NK-92 (cell line): ENCODE data around the gene SLC14A1.
"Not testable (repeated sequence)": the region's sequence is repeated elsewhere in the genome, so short reads cannot be mapped to it uniquely, and the experiment has no call there.

Experiments used
- DNase-seq: peaks from one replicate; lab custom pipeline; 2025; ENCODE audit not compliant: unreplicated experiment; lab: John Stamatoyannopoulos, UW

The SLC14A1 gene

DNA sequence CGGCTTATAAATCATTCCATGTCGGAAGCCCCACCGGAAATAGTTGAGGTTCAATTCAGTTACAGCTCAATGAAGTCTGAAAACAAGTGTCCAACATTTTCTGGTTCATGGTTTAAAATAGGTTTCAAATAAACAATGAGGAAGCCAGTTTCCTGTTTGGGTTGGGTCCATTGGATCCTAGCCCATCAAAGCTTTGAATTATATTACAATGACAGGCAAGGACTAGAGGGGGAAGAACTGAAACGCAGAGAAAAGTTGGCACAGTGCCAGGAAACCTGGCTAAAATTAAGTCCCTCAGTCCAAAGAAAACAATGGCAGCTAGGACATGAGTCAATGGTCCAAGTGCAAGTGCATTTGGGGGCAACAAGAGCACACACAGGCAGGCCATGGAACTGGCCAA is 32.0 kb downstream of the SLC14A1 start:
- DNase-seq = no peak

DNA sequence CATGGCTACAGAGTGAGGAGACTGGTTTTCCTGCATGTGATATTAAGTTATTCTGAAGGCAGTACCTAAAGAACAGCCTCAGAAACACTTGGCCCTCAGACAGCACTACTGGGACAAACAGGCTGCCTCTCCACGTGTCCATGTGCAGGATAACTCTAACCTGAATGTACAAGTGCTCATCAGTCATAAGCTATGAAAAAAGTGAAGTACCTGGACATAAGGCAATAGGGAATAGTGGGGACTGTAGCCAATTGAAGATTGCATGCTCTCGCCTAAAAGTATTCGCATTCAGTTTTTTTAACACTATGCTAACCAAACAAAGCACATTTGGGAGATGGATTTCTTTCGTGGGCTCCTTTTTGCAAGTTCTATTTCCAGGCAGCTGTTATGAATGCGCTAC is 33.0 kb downstream of the SLC14A1 start:
- DNase-seq = no peak

DNA sequence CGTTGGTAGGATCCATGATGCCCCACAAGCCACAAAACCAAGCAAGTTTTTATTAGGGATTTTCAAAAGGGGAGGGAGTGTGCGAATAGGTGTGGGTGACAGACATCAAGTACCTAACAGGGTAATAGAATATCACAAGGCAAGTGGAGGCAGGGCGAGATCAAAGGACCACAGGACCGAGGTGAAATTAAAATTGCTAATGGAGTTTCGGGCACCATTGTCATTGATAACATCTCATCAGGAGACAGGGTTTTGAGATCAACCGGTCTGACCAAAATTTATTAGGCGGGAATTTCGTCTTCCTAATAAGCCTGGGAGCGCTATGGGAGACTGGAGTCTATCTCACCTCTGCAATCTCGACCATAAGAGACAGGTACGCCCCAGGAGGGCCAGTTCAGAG is 33.7 kb downstream of the SLC14A1 start:
- not testable (repeated sequence) for DNase-seq

DNA sequence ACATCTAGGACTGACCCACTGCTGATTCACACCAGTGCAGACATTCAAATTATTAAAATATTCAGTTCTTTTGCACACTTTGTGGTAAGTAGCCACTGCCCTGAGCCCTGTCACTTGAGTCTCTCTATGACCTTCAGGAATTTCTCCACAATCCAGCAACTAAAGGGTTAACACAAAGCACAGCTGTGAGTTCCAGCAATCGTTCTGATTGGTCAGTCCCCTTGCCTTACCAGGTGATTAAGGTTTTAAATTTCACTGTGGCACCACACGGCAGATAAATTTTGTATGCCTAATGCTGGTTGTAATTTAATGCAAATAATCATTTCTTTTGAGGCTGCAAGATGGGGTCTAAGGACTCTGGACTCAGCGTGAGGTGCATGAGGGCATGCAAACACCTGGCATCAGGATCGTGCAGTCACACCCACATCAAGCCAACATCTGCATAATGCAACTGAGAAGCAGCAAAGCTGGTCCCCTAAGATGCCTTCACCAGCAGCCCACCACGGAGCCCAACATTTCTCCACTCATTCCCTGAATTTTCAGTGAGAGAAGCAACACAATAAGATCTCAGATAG is 36.6 kb downstream of the SLC14A1 start:
- no peak for DNase-seq

DNA sequence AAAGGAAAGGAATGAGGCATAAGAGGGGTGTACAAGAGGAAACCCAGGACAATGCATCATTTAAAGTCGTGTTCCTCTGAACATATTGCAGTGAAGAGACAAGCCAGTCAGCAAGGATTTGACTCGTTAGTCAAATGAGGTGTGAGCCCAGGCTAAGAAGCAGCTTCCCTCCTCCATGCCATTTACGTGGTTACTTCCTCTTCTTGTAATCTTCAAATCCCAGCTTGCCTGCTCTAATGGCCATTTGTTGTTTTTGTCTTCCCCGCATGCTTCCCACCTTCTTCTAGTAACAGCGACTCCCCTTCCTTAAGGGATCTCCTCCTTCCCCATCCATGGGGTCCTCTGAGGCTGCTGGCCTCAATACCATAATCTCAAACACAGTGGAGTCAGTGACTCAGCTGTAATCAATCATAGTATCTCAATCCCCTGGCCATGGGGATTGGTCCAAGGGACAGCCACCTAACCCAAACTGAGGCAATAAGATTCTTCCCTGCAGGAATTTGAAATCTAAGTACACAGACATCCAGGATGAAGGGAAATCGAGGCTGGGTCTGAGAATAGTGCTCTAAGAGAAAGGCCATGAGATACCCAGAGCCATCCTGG is 37.6 kb downstream of the SLC14A1 start:
- DNase-seq = no peak

DNA sequence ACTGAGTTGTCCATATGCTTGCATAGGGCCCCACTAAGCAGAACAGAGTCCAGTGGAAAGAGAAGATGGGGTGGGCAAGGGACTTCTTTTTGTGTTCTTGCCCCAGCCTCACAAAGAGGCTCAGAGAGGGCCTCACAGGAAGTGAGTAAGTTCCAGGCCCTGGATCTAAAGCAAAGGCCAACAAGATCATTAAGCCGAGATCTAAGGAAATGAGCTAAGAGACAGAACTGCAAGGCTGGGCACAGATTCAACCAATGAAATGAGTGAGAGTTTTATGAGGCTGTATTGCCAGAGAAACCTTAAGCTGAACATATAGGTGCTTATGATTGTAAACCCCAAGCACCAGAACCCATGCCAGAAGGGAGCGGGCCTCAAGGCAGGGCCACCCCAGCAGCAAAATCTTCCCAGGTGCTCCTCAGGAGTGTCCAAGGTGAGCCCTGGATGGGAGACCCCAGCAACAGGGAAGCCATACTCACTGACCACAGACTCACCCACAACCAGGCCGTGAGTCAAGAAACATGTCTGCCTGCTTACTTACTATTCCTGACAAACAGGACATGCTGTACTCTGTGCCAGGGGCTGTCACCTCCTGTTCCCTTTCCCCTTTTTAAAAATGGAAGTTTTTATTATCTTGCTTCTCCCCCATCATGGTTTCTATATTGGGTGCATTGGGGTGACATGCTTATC is 40.2 kb downstream of the SLC14A1 start:
- DNase-seq = no peak

DNA sequence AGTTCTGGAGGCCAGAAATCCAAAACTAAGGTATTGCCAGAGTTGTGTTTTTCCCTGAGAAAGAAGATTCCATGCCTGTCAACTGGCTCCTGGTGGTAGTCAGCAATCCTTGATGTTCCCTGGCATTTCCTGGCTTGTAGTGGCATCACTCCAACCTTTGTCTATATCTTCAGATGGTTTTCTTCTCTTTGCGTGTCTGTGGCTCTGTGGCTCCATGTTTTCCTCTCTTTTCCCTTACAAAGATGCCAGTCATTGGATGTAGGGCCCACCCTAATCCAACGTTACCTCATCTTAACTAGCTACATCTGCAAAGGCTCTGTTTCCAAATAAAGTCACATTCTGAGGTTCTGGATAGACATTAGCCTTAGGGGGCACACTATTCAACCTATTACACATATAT is 41.8 kb downstream of the SLC14A1 start:
- DNase-seq = no peak

DNA sequence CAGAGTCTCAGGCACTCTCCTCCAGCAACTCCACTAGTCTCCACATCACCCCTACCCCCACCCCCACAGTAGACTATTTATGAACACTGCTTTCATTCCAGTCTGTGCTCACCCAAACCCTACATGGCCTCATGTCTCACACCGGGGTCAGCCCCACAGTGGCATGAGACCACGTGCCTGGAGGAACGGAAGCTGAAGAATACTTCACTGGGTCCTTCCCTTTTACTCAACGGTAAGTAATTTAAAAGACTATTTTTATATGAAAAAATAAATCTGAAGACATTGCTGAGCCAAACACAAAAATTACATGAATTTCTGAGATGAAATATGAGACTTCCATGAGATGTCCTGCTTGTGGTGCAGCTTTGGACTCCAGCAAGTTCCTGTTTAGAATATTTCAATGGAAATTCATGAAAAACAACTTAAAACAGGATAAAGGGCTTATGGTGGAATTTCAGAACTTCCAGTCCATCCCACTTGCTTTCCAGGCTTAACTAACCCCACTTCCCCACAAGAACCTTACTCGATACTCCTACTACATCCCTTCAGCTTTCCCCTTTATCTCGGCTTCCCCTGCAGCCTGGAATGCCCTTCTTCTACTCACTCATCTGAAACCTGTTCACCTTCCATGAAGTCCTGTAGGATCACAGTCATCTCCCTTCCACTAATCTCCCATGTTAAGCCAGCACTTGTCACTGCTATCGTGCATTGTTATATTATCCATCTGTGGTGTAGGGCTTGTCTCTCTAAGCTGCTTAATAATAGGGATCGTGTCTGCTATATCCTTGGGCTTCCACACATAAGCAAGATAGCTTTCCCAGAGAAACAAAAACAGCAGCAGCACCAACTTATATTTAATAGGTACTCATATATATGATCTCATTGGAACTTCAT is 47.9 kb downstream of the SLC14A1 start:
- DNase-seq = no peak

DNA sequence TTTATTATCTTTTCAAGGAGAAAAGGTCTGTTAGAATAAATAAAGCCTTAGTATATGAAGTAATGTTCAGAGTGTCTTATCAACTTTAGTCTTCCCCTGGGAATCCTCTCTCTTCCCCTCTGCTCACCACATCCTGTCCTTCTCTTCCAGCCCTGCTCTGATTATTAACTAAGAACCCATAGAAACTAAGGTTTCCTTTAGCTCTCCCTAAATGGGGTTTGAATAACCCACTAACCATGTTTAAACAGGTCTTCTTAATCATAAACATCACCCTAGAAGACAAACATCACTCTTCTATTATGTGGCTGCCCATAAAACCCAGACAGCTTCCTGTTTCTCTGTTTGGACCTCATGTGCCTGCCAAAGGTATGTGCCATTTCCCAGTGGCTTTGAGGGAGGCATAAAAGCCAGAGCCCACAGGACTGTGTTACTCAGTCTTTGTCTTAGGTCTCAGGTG is 50.1 kb downstream of the SLC14A1 start:
- DNase-seq = no peak

DNA sequence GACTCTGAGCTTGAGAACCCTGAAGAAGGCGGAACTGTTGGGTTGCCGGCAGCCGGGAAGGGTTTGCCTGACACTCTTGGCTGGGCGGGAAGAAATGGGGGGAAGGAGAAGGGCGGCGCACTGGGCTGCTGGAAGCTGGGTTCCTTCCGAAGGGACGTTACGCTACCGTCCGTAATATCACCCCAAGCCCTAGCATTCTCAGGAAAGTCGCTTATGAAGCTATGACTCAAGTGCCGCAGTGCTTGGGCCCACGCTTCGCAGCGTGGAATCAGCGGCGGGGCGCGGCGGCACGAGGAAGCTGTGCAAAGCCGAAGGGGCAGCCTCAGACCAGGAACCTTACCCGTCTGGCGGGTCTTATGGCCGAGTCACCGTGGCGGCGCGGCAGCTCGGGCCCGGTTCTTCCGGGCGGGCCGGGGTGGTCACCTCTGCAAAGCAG is 51.3 kb downstream of the SLC14A1 start:
- DNase-seq = no peak

DNA sequence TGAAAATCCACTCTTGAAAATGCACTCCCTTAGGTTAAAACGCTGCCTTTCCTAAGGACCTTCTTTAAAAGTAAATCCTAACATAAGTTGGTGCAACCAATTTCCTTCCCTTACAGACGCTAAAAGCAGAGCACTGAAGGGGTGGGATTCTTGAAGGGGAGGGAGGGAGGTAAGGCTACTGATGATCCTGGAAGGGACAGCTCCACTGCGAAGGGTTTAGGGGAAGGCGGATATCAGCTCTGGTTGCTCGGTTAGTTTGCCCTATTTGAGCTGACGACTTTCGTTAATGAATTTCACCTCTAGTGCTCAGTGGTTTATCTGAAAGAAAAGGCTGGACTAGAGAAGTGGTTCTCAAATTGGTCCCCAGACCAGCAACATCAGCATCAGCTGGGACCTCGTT is 51.8 kb downstream of the SLC14A1 start:
- no peak for DNase-seq

DNA sequence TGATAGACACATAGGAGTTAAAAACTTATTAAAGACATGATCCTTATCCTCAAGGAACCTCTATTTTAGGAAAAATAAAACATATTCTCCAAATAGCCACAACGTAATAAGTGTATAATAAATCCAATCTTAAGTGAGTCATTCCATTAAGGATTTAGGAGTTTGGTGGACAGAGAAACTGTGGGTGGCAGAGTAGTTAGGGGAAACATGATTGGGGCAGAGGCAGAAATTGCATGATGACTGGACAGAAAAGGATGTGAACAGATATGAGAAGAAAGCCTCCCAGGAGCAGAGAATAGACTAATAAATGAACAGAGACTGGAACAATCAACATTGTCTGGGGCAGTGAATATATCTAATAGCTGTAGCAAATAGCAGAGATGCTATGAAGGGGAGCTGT is 53.4 kb downstream of the SLC14A1 start:
- no peak for DNase-seq

DNA sequence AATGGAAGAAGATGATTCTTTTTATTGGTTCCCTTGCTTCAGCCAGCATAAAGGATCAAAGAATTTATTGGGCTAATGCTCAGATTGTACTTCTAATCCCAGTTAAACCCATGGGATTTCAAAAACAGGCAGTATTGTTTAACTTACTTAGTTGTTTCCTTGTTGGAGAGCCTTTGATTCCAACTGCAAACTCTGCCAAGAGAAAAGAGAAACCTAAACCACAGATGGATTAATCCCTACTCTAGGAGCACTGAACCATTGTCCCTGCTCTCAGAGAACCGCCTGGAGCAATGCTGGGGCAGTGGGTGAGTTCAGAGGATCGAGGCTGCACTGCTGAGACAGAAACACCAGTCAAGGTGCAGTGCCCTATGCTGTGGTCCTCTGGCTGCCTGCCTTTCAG is 56.6 kb downstream of the SLC14A1 start:
- DNase-seq = no peak

DNA sequence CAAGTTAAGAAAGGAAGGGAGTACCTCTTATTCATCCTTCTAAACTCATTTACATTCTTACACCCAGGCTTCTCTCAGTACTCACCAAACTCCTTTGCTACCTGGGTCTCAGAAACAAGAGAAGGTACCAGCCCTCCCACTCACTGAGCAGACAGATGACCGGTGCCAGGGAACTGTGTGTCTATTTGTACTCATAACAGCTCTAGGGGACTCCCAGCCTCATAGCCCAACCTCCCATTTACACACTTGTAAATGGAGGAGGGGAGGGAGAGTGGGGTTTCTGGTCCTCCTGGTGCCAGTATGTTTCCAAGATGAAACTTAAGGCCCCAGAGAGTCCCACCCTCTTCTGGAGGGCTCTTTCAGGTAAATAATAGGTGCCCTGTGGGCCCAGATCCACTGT is 58.7 kb downstream of the SLC14A1 start:
- DNase-seq = no peak

DNA sequence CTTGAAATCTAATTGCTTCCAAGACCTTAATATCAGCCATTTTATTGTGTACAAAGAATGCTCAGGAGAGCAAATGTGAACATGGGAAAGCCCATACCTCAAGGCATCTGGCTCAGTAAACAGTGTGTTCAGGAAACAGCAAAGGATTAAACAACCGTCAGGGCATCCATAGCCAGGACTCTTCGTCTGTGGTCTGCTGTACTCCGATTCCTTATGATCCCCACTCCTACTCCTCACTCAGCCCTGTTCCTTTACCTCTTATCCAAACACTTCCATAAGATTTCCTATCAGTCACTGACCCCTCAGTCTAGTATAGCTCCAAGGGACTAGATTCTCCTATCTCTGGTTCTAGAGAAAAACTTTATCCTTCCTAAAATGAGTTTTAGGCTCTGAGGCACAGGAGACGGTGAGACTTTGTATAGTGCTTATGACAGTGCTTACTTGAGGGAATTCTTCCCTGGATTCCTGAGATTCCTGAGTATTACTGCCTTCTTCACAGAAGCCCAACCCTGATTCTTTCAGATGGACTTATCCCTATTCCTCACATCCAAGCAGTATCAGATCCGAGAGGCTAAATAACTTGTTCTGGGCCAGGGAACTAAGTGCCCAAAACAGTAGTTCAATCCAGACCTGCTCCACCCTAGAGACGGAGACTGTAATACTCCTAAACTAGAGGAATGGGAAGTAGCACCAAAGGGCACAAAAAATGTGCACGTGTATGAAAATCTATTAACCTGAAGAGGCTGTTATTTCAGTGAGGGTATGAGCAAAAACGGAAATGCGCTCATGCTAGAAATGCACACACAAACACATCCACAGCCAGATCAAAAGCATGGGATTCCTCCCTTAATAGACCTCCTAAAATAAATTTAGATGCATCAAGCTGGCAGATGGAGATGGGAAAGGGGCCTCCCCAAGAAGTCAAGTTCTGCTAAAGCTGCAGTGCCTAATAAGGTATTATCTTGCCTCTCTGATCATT is 59.4 kb downstream of the SLC14A1 start:
- no peak for DNase-seq

DNA sequence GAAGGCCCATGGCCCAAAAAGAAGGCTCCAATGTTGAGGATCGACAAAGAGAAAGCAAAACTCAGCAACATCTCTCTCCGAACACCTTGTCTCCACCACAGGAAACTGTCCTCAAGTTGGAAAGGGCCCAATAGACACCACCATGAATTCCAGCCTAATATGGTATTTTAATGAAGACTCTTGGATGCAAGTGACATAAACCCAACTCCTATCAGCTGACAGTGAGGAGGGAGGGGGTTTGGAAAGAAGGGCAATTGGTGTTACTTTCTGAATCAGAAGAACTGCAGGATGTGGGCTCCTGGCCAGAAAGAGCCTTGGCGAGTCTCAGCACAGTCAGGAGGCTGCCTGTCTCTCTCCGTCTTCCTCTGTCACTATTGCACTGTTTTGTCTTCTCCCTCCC is 61.2 kb downstream of the SLC14A1 start:
- no peak for DNase-seq

DNA sequence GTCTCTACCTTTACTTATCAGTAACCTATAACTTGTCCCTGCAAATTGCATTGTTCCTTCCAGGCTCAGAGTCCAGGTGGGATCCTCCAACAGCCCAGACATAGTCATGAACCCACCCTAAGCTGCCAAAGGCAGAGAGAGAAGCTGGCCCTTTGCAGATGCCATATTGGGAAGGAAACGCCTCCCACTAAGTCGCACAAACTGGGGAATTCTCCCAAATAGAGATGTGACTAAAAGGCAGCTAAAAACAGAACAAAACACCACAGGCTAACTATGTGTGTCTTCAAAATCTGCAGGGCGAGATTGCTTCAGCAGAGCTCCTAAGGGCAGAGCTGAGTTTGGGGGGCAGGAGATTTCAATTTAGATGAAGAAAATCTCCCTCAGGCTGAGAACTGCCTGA is 63.0 kb downstream of the SLC14A1 start:
- no peak for DNase-seq

DNA sequence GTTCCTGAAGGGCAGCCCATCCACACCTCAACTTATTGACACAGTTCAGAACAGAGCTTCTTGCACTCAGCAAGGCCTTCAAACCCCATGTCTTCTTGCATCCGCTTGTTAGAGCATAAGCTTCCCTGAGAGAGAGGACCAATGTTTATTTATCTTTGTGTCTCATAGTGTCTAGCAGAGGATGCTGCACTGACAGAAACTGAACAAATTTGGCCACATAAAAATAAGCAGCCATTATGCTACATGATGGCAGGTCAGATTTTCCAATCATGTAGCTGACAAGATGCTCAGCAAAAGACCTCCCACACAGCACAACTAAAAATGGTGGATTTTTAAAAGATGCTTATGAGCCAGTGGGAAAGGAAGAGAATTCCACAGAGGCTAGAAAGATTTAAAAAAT is 63.4 kb downstream of the SLC14A1 start:
- DNase-seq = no peak

DNA sequence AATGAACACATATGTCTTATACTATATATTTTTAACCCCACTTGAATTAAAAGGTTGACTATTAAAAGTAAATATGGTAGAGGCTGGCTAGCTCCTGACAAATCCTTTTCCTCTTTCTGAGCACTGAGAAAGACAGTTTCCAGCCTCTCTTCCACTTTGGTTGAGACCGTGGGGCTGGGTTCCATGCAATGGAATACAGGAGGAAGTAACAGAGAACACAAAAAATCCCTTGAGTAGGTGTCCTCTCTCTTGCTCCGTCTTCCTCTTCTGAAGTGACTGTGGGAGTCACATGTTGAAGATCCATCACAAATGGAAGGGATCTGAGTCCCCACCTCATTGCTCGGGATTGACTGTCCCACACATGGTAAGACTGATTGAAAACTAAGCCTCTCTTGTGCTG is 64.9 kb downstream of the SLC14A1 start:
- no peak for DNase-seq

DNA sequence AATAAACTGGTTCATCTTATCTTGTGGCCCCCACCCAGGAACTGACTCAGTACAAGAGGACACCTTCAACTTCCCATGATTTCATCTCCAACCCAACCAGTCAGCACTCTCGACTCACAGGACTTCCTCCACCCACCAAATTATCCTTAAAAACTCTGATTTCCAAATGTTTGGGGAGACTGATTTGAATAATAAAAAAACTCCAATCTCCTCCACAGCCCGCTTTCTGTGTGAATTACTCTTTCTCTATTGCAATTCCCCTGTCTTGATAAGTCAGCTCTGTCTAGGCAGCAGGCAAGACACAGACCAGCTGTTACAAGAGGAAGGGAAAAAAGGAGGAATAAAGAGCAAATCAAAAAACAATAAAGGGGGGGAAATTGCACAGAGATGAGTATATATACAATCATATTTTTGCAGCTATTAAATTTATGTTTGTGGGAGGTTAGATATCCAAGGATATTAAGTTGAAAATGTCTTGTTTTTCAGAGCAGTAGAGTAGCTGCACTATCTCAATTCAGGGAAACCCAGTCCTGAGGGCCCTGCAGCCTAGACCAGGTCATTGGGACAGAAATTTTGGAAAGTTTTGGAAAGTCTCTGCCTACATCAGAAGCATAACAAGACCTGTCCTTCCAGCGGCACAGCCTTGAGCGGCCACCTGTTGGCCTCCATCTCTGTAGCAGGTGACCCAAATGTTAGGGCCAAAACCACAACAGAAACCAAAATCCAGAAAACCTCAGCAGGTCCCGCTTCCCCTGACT is 68.7 kb downstream of the SLC14A1 start:
- no peak for DNase-seq
